Heart left ventricle (tissue), 16 donors: ENCODE results near the gene NLRP1. TPM values are rescaled to one million over a fixed set of nuclear protein-coding genes. Genes with fewer than 3 reads are reported as not detected.

ENCODE experiments used
- ATAC-seq, 4 donors: fragments of 200-7000 bp; cut with Tn5 transposase; one replicate each; pipeline ENCODE4 v1.9.1; 2020 to 2022; ENCODE audit warnings: moderate library complexity in 4 of 4, mild to moderate bottlenecking in 3 of 4, moderate number of reproducible peaks in 1 of 4
- DNase-seq, 5 donors: peaks; one replicate each; pipeline ENCODE4 v3.0.0-alpha.2; 2020
- H3K27ac ChIP-seq, 12 donors: fragments of 200-600 bp; sonication (generic) in 4 of 12; one replicate each; pipeline versions ENCODE4 v1.5.0 to v1.8.0; 2016 to 2022; ENCODE audit warnings: mild to moderate bottlenecking in 2 of 12
- H3K27me3 ChIP-seq, 9 donors: fragments of 200-600 bp; sonication (generic) in 2 of 9; one replicate each; pipeline versions ENCODE4 v1.5.1 to v1.8.0; 2016 to 2022; ENCODE audit warnings: mild to moderate bottlenecking in 3 of 9
- H3K36me3 ChIP-seq, 9 donors: fragments of 200-600 bp; sonication (generic) in 2 of 9; one replicate each; pipeline versions ENCODE4 v1.5.0 to v1.8.0; 2018 to 2022; ENCODE audit warnings: mild to moderate bottlenecking in 2 of 9
- H3K4me1 ChIP-seq, 12 donors: fragments of 200-600 bp; sonication (generic) in 4 of 12; one replicate each; pipeline versions ENCODE4 v1.5.0 to v1.8.0; 2016 to 2022; ENCODE audit warnings: mild to moderate bottlenecking in 3 of 12
- H3K4me3 ChIP-seq, 12 donors: fragments of 200-600 bp; sonication (generic) in 4 of 12; one replicate each; pipeline versions ENCODE4 v1.5.0 to v1.8.0; 2017 to 2022; ENCODE audit warnings: mild to moderate bottlenecking in 9 of 12, moderate library complexity in 4 of 12
- H3K9me3 ChIP-seq, 12 donors: fragments of 200-600 bp; sonication (generic) in 4 of 12; one replicate each; pipeline versions ENCODE4 v1.5.0 to v1.8.0; 2016 to 2022; ENCODE audit warnings: mild to moderate bottlenecking in 1 of 12
- POLR2A ChIP-seq, 2 donors: fragments of 450-650 bp; IDR thresholded peaks; one replicate each; pipeline ENCODE4 v1.6.1; 2017; ENCODE audit warnings: antibody characterized with exemption in 2 of 2, mild to moderate bottlenecking in 2 of 2, moderate library complexity in 2 of 2
- WGBS, 4 donors: extraction: QIAGEN DNeasy Blood & Tissue Kit in 2 of 4; methylation state at CpG; one replicate each; pipeline versions ENCODE4 v1.1.5 to v1.1.7; 2013 to 2018; 5-methylcytosine and 5-hydroxymethylcytosine counted together
- intact Hi-C, 10 donors: fragments of 100-400 bp; cut with DNase I; formaldehyde crosslinking; loops; one replicate each; pipeline versions ENCODE4 v1.11.1 to v1.14.2; 2022
- polyA plus RNA-seq, 2 donors: library from polyadenylated mRNA; stranded (reverse); fragments of 200-250 nt; gene quantifications; one replicate each; pipeline ENCODE4 v1.2.3, GENCODE V29; 2013
- total RNA-seq, 9 donors: library from RNA; depleted of rRNA in 2 of 9; stranded (reverse); fragments of >200 nt in 2 of 9; fragmentation: NEBNext Ultra II Directional in 3 of 9; extraction: Animal tissue kit (Norgen Biotek cat#: 25700) in 3 of 9; gene quantifications; one replicate each; pipeline versions ENCODE4 v1.1.0 to v1.2.4, GENCODE V29; 2016 to 2023
- TF ChIP-seq, protein P1 (sequence below), 12 donors: fragments of 200-600 bp; sonication (generic) in 4 of 12; IDR thresholded peaks; one replicate each; pipeline versions ENCODE4 v1.5.0 to v1.8.0; 2018 to 2022; ENCODE audit warnings: antibody characterized with exemption in 12 of 12, mild to moderate bottlenecking in 5 of 12
- donor health status: ischemic (EF 13 %, LVEDD 7.1; RV severe dilation, severe dysfunction).
- donor health status: healthy with polysubstance abuse.
- donor health status: DM: no; HTN: yes; CAD: no.
- donor health status: DM: no; HTN: no; CAD: no.
- donor health status: ischemic (EF 25% LVEDD 6.9; RV normal size, moderate dysfunction).
- donor health status: ischemic (EF 25% LVEDD 5.7; RV mildly dilated, moderate dysfunction).
- donor health status: healthy.
- donor health status: DM: yes; HTN: yes; CAD: no.
- donor health status: ischemic (EF 35%, LVEDD 5.7; RV mildly dilated, moderate dysfunction).
- donor health status: nonischemic (EF 11% LVEDD 7.7; RV severe dilation, severe dysfunction).
- donor health status: DM: yes; HTN: yes; CAD: no.
- donor health status: PGD.
- donor health status: ischemic (EF 29% LVEDD 5.4; RV normal size, mild dysfunction).
- donor health status: nonischemic (EF 23%, LVEDD 6.1; RV moderate dilation, normal function).

The NLRP1 gene
- total and polyA plus RNA-seq, 11 donors, result 3.8 to 16.7 (median 8.8) TPM

DNA sequence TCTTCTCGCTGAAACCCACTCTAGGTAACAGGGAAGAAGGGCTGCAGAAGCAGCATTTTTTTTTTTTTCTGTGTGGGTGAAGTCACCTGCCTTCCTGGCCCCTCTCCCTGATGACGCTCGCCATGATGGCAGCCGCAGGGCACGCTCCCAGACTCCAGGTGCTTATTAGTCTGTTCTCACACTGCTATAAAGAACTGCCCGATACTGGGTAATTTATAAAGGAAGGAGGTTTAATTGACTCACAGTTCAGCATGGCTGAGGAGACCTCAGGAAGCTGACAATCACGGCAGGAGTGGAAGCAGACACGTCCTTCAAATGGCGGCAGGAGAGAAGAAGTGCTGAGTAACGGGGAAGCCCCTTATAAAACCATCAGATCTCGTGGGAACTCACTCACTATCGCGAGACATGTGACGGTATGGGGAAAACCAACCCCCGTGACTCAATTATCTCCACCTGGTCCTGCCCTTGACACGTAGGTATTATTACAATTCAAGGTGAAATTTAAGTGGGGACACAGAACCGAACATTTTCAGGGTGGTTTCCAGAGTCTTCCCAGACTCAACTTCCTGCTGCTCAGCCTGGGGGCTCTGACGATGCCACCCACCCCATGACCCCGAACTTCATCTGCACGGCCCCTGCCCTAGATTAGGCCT lies 34.9 kb upstream of the NLRP1 start:
- Histone ChIP-seq H3K27me3 (peaks cover 0 to 65% (median 21%) of the 10 kb centered on the region in 9 donors), H3K36me3 (no peaks in the 10 kb centered on the region), H3K4me1 (no peaks in the 10 kb centered on the region), H3K27ac (no peak overlapping the region), H3K9me3 (no peaks in the 10 kb centered on the region), H3K4me3 (no peak overlapping the region)
- ATAC-seq, result no peak
- no peak for DNase-seq
- intact Hi-C loops, result no loop called here
- no peak for TF ChIP-seq POLR2A (IDR thresholded peaks at IDR 0.05)
- TF ChIP-seq, protein P1, sequence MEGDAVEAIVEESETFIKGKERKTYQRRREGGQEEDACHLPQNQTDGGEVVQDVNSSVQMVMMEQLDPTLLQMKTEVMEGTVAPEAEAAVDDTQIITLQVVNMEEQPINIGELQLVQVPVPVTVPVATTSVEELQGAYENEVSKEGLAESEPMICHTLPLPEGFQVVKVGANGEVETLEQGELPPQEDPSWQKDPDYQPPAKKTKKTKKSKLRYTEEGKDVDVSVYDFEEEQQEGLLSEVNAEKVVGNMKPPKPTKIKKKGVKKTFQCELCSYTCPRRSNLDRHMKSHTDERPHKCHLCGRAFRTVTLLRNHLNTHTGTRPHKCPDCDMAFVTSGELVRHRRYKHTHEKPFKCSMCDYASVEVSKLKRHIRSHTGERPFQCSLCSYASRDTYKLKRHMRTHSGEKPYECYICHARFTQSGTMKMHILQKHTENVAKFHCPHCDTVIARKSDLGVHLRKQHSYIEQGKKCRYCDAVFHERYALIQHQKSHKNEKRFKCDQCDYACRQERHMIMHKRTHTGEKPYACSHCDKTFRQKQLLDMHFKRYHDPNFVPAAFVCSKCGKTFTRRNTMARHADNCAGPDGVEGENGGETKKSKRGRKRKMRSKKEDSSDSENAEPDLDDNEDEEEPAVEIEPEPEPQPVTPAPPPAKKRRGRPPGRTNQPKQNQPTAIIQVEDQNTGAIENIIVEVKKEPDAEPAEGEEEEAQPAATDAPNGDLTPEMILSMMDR (IDR thresholded peaks at IDR 0.05), result no peak
- 76 to 82% (median 77%) methylated on average over 19 to 20 of the region's 20 CpGs for WGBS, 4 donors

DNA sequence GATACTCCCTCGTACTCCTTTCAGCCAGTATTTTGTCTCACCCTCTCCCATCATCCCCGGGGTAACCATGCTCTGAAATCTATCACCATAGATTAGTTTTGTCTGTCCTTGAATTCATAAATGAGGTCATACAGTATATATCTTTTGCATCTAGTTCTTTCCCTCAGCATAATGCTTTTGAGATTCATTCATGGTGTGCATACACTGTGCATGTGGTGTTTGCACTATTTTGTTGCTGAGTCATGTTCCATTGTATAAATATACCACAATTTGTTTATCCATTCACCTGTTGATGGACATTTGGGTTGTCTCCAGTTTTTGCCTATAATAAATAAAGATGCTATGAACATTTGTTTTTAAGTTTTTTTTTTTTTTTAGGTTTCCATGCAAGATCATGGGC lies 34.2 kb upstream of the NLRP1 start:
- H3K9me3 ChIP-seq, result no peaks in the 10 kb centered on the region
- ATAC-seq, result no peak
- H3K36me3 ChIP-seq, result no peaks in the 10 kb centered on the region
- no peak for TF ChIP-seq POLR2A (IDR thresholded peaks at IDR 0.05)
- TF ChIP-seq, protein P1 (IDR thresholded peaks at IDR 0.05), result no peak
- no peaks in the 10 kb centered on the region for H3K4me1 ChIP-seq
- H3K27ac ChIP-seq, result no peak overlapping the region
- peaks cover 0 to 63% (median 21%) of the 10 kb centered on the region in 9 donors for H3K27me3 ChIP-seq
- H3K4me3 ChIP-seq, result no peak overlapping the region
- WGBS, 4 donors, result 63 to 79% (median 66%) methylated on average over 2 of the region's 2 CpGs
- intact Hi-C loops, result no loop called here
- DNase-seq, result no peak

DNA sequence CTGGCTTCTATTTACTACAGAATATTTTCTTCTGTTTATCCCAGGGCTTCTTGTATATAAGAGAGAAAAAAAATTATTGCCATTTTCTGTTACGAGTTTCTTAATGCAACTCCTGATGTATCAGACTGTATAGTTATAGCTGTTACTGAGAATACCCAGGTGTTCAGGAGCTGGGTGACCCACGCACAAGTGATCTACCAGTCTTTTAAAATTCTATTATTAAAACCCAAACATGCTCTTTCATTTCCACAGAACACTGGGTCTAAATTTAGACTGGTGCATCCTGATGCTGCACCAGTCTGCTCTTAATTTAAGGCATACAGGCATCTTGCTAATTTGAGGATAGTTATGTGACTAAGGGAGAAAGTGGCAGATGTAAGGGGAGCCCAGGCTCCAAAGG lies 31.2 kb upstream of the NLRP1 start:
- H3K27me3 ChIP-seq, result peaks cover 0 to 43% (median 9%) of the 10 kb centered on the region in 9 donors
- H3K27ac ChIP-seq, result no peak overlapping the region
- TF ChIP-seq POLR2A (IDR thresholded peaks at IDR 0.05), result no peak
- TF ChIP-seq, protein P1 (IDR thresholded peaks at IDR 0.05), result no peak
- no peaks in the 10 kb centered on the region for H3K36me3 ChIP-seq
- no peaks in the 10 kb centered on the region for H3K9me3 ChIP-seq
- peaks cover 0 to 18% (median 0%) of the 10 kb centered on the region in 12 donors for H3K4me1 ChIP-seq
- ATAC-seq (no peak), DNase-seq (no peak)
- intact Hi-C loops, result no loop called here
- H3K4me3 ChIP-seq, result no peak overlapping the region
- WGBS, 4 donors, result 75 to 82% (median 79%) methylated on average over 2 of the region's 2 CpGs

DNA sequence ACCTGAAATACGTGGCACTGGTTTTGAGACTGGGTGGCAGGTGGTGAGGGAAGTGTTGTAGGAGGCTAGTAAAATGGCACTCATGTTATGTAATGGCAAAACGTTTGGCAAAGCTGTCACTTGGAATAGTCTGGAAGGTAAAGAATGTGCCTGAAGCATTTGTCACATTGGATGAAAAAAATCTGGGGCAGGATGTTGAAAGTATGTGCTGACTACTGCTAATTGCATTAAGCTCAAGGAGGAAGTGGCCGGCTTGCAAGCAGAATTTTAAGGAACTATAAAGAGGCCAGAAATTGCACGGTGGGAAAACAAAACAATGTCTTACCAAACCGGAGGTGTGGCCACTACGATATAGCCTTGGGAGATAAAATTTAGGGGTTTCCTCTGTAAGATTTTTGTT lies 26.6 kb upstream of the NLRP1 start:
- H3K4me1 ChIP-seq, result peaks cover 0 to 21% (median 0%) of the 10 kb centered on the region in 12 donors

More for the DNA sequence above, 26.6 kb upstream of the NLRP1 start:
- peaks cover 0 to 20% (median 4%) of the 10 kb centered on the region in 9 donors for H3K27me3 ChIP-seq
- no peak overlapping the region for H3K27ac ChIP-seq
- H3K9me3 ChIP-seq, result no peaks in the 10 kb centered on the region
- no peak overlapping the region for H3K4me3 ChIP-seq
- TF ChIP-seq, protein P1 (IDR thresholded peaks at IDR 0.05), result no peak
- TF ChIP-seq POLR2A (IDR thresholded peaks at IDR 0.05), result no peak
- 40 to 52% (median 47%) methylated on average over 6 of the region's 6 CpGs for WGBS, 4 donors
- DNase-seq (no peak), ATAC-seq (peak in 1 of 4 donors; percentile 58)
- no peaks in the 10 kb centered on the region for H3K36me3 ChIP-seq
- intact Hi-C loops, result no loop called here
